HG02840 (cell line): ENCODE data around the gene MAD1L1.

ENCODE experiments used
- ATAC-seq: cut with Tn5 transposase; IDR thresholded peaks from one replicate; pipeline ENCODE4 v1.9.1; 2021; ENCODE audit warnings: mild to moderate bottlenecking, moderate library complexity, moderate number of reproducible peaks; ENCODE audit not compliant: unreplicated experiment, low FRiP score

MAD1L1 gene

DNA sequence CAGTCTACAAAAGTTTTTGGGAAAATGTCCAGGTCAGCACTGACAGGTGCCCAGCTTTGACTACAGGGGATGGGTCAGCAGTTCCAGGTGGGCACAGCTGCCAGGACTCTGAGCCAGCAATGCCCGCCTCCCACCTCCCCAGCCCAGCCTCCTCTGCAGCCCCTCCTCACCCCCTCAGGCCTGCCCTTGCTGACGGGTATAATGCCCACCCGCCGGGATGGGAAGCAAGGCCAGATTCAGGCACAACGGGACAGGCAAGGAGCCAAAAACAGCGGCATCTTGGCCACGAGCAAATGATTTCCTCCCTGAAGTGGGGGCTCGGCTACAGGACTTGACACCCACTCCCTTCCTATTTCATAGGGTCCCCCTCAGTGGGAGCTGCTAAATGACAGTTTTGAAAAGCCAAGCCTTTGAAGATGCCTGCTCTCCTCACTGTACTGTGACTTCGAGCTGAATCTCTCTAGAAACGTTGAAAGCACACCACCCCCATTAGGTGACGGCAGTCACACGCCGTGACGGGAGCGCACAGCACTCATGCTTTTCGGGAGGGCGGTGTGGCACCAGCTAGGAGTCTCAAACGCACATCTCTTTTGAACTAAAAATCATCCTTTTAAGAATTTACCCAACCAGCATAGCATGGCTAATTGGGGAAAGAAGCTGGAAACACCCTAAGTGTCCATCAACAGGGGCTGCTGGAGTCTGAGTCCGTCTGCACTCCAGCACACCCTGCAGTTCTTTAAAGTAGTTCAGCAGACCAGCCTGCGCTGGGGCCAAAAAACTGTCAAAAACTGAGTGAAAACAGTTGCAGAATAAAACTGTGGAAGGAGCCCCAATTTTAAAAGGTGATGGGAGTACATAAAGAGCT, 29.6 kb downstream of the MAD1L1 start:
- ATAC-seq, result no peak

DNA sequence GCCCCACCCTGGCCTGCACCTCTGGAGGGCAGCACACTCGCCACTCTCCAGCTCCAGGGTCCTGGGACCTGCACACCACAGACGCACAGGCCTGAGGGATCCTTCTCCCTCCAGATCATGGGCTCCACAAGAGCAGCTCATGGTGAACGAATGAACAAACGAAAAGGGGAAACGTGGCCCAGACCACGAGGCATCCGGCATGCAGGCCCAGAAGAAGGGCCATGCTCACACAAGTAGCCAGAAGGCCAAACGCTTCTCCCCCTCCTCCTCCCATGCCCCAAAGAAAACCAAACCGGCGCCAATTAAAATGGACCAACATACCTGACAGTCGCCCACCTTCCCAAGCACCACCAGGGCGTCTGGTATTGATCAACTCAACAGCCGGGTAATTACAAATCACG, 30.4 kb downstream of the MAD1L1 start:
- no peak for ATAC-seq

GRCh38 chr7:2201686-2202360, 30.9 kb downstream of the MAD1L1 start:
- no peak for ATAC-seq

GRCh38 chr7:2201128-2201527, 31.6 kb downstream of the MAD1L1 start:
- no peak for ATAC-seq

- no peak for ATAC-seq
These were observed 32.2 kb downstream of the MAD1L1 start for GRCh38 chr7:2200584-2200980.

DNA sequence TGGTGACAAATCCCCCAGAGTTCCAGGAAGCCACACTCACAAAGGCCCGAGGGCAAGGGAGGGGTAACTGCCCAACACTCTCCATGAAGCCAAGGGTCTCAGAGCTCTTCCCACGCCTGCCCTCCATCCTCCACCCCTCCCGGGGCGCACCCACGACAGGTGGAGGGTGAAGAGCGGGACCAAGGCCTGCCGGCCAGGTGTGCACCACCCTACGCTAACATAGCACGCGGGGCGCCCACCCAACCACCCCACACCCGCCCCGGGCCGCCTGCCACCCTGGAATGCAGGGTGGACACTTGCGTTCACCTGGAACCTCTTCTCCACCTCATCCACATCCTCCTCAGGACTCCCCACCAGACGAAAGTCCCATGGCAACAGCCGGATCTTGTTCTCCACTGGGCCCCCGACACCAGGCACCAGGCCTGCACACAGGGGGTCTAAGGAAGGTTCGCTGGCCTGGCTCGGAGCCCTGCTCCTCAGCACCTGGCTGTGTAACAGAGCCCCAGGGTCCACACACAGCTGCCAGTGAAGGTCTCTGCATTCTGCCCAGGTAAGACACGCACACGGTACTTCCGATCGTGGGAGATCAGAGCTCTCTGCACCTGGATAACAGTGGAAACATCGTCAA, 32.7 kb downstream of the MAD1L1 start:
- no peak for ATAC-seq

DNA sequence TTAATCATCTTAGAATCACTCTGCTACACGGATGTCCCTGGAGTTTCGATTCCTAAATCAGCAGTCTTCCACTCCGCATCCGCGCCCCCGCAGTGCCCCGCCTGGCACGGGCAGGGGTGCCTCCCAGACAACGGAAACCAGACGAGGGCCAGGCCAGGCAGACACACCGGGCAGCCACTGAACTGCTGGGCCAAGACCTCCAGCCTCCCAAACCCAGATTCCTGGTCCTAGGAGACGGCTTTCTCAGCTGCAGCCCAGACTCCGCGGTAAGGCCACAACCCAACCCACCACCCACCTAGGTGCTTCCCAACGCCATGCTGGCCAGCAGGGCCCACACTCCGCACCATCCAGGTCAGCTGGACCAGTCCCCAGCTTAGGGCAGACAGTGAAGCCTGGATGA, 33.2 kb downstream of the MAD1L1 start:
- no peak for ATAC-seq

DNA sequence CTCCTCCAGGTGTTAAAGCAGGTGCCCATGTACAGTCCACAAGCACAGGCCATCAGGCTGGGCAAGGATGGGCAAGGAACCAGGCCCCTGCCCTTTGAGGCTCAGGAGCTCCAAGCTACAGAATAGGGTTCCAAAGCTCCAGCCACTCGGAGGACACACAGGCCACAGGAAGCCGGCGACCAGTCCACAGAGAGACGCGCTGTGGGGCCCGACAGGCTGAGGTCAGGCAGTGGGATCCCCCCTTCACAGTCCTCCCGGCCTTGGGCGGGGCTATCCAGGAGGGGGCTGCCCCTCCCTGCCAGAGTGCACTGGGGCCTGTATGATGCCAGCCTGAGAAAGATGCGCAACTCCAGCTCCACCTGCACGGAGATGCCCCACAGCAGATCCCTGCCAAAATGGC, 34.0 kb downstream of the MAD1L1 start:
- ATAC-seq, result no peak

- no peak for ATAC-seq
These were observed 34.5 kb downstream of the MAD1L1 start for GRCh38 chr7:2198206-2198605.

DNA sequence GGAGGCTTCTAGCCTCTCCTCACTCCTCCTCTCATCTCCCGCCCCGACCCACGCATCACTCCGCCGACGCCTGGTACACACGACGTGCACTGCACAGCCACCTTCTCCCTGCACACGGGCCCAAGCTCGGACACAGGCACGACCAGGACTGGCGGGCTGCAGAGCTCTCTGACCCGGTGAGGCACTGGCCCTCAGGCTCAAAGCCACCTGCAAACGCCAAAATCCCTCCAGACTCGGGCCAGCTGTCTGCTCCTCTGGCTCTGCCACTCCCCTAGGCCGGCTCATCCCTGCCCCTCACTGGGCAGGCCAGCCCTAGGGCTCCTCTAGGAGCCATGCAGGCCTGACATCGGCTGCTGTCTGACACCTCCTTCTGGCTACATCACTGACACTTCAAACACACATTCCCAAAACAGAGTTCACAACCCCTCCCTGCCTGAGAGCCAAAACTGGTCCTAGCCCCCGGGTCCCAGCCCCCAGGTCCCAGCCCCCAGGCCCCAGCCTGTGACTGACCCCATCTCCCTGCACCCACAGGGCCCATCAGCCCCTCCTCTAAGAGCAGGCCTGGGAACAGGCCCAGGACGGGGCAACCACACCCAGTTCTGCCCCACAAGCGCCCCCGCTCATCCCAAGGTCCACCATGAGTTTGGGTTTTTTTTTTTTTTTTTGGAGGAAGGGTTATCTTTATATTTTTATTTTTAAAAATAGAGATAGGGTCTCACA, 35.1 kb downstream of the MAD1L1 start:
- ATAC-seq, result no peak

- ATAC-seq, result no peak
These were observed 36.1 kb downstream of the MAD1L1 start for GRCh38 chr7:2196381-2197378.

- no peak for ATAC-seq
These were observed 37.1 kb downstream of the MAD1L1 start for GRCh38 chr7:2195400-2196246.

- ATAC-seq, result no peak
These were observed 39.0 kb downstream of the MAD1L1 start for GRCh38 chr7:2193575-2194305.

GRCh38 chr7:2192831-2193534, 39.8 kb downstream of the MAD1L1 start:
- no peak for ATAC-seq

- no peak for ATAC-seq
These were observed 41.7 kb downstream of the MAD1L1 start for GRCh38 chr7:2191016-2191415.

DNA sequence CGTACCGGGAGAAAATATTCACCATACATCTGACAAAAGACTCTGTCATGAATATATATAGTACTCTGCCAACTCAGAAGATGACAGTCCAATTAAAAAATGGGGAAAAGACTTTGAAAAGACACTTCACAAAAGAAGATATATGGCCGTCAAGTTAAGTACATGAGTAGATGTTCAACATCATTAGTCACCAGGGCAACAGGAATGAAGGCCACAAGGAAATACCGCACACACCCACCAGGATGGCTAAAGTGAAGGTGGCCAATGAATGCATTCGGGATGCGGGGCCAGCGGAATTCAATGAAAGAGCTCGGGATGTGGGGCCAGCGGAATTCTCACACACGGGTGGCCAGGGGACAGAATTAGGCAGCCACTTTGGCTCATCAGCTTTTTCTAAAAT, 42.2 kb downstream of the MAD1L1 start:
- ATAC-seq, result no peak

DNA sequence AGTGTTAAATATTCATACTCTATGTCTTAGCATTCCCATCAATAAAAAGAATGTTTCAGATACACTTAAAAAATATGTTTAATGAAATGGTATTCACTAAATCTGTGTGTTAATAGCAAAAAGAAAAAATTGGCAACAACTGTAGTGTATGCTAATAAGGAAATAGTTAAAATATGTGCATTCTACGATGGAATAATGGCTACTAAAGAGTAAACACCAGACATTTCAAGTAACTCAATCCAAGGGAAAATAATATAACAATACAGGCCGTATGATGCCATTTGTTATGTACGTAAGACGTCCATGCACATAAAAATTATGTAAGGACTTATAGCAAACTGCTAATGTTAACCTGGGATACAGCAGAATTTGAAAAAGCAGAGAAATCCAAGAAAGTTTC, 46.6 kb downstream of the MAD1L1 start:
- ATAC-seq, result no peak

GRCh38 chr7:2185715-2186114, 47.0 kb downstream of the MAD1L1 start:
- no peak for ATAC-seq
